Lower leg skin (tissue), 4 donors: ENCODE data around the gene DIP2C. TPM values are rescaled to one million over a fixed set of nuclear protein-coding genes. Genes with fewer than 3 reads are reported as not detected.

Experiments
- DNase-seq, 2 donors: peaks; one replicate each; pipeline ENCODE4 v3.0.0-alpha.2; 2019; ENCODE audit warnings: low spot score in 2 of 2
- H3K4me3 ChIP-seq: fragments of 200-600 bp; sonication (generic); 2 replicates; pipeline ENCODE4 v1.5.1; 2017; ENCODE audit warnings: mild to moderate bottlenecking, low read depth; ENCODE audit not compliant: poor library complexity, severe bottlenecking
- CTCF ChIP-seq, 3 donors: fragments of 450-650 bp; IDR thresholded peaks; one replicate each; pipeline ENCODE4 v1.5.1; 2016; ENCODE audit warnings: antibody characterized with exemption in 3 of 3, mild to moderate bottlenecking in 3 of 3, moderate library complexity in 2 of 3
- POLR2A ChIP-seq, 2 donors: fragments of 450-650 bp; IDR thresholded peaks; one replicate each; pipeline ENCODE4 v1.6.1; 2016 to 2017; ENCODE audit warnings: antibody characterized with exemption in 2 of 2, mild to moderate bottlenecking in 1 of 2, moderate library complexity in 1 of 2
- WGBS, 2 donors: methylation state at CpG; one replicate each; pipeline ENCODE4 v1.1.5; 2018; 5-methylcytosine and 5-hydroxymethylcytosine counted together
- intact Hi-C: fragments of 100-400 bp; cut with DNase I; formaldehyde crosslinking; loops from one replicate; pipeline ENCODE4 v1.15.0; 2023; ENCODE audit warnings: low total_unique reads
- total RNA-seq, 4 donors: library from RNA; depleted of rRNA; stranded (reverse); fragments of >200 nt; gene quantifications; one replicate each; pipeline ENCODE4 v1.1.0, GENCODE V29; 2016

DIP2C gene
- total RNA-seq, 4 donors from 2014 or later = 6.2 to 14.7 (median 10.6) TPM

DNA sequence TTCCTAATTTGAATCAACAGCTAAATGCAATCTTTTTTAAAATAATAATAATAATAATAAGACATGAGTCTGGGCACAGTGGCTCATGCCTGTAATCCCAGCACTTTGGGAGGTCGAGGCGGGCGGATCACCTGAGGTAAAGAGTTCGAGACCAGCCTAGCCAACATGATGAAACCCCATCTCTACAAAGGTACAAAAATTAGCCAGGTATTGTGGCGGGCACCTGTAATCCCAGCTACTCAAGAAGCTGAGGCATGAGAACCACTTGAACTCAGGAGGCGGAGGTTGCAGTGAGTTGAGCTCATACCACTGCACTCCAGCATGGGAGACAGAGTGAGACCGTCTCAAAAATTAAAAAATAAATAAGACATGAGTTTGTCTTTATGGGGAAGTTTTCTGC, 3.9 kb downstream of the DIP2C start:
- H3K4me3 ChIP-seq = no peak overlapping the region
- DNase-seq = peak in 1 of 2 donors; percentile 53
- 84 to 92% methylated on average over 7 of the region's 7 CpGs for WGBS, 2 donors
- intact Hi-C loops = no loop called here
- TF ChIP-seq POLR2A (IDR thresholded peaks at IDR 0.05) (no peak), CTCF (IDR thresholded peaks at IDR 0.05) (no peak)

- WGBS, 2 donors = 23 to 36% methylated on average over 23 of the region's 23 CpGs
- DNase-seq = peak in 1 of 2 donors; percentile 80
- TF ChIP-seq CTCF (IDR thresholded peaks at IDR 0.05) (no peak), POLR2A (IDR thresholded peaks at IDR 0.05) (no peak)
- intact Hi-C loops = no loop called here
- no peak overlapping the region for H3K4me3 ChIP-seq
Measured at GRCh38 chr10:683448-684071, 5.9 kb downstream of the DIP2C start.

DNA sequence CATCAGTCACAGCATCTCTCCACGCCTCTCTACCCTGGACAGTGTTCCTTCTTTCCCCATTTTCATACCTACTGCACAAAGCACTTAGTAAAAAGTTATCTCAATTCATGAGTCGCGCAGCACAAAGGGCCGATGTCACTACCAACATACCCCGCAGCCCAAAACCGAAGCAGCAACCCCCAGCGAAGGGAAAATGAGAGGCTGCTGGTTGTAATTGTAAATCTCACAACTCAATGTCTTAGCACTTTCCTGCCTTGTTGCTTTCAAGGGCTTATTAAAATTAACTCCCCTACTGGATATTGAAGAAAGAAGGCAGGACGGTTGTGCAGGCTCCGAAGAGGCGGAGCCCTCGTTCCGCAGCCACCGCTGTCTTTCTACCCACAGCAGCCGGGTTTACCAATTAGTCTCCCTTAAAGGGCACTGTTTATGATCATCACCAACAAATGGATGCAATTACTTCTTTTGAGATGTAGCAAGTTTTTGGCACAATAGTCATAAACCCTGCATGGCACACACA, 6.5 kb downstream of the DIP2C start:
- TF ChIP-seq CTCF (IDR thresholded peaks at IDR 0.05) (no peak), POLR2A (IDR thresholded peaks at IDR 0.05) (no peak)
- 65 to 68% methylated on average over 14 of the region's 14 CpGs for WGBS, 2 donors
- intact Hi-C loops = no loop called here
- DNase-seq = peak in 1 of 2 donors; percentile 68
- no peak overlapping the region for H3K4me3 ChIP-seq

GRCh38 chr10:681670-682318, 7.7 kb downstream of the DIP2C start:
- no peak overlapping the region for H3K4me3 ChIP-seq
- 88 to 93% methylated on average over 9 of the region's 9 CpGs for WGBS, 2 donors
- intact Hi-C loops = no loop called here

GRCh38 chr10:680745-681144, 8.7 kb downstream of the DIP2C start:
- 86 to 91% methylated on average over 12 of the region's 12 CpGs for WGBS, 2 donors
- peak in 1 of 2 donors; percentile 52 for DNase-seq
- no peak overlapping the region for H3K4me3 ChIP-seq
- intact Hi-C loops = no loop called here
- no peak for TF ChIP-seq POLR2A (IDR thresholded peaks at IDR 0.05)
- no peak for TF ChIP-seq CTCF (IDR thresholded peaks at IDR 0.05)

More at GRCh38 chr10:681670-682318, 7.7 kb downstream of the DIP2C start:
- DNase-seq = peak in 1 of 2 donors; percentile 29
- TF ChIP-seq POLR2A (IDR thresholded peaks at IDR 0.05) (no peak), CTCF (IDR thresholded peaks at IDR 0.05) (no peak)
